Liver (tissue), 9 donors: ENCODE results near the gene CALR. TPM values are rescaled to one million over a fixed set of nuclear protein-coding genes. Genes with fewer than 3 reads are reported as not detected.

ENCODE experiments used
- DNase-seq: peaks from one replicate; pipeline ENCODE4 v3.0.0-alpha.2; 2017; ENCODE audit warnings: low spot score
- H3K27ac ChIP-seq, 2 donors: one replicate each; pipeline ENCODE4 v1.7.0; 2013; ENCODE audit warnings: inconsistent platforms in 2 of 2, low read length in 2 of 2, control low read depth in 1 of 2, low read depth in 1 of 2, mild to moderate bottlenecking in 1 of 2
- H3K27me3 ChIP-seq, 4 donors: one replicate each; pipeline versions ENCODE4 v1.6.1 to v1.7.0; 2013; ENCODE audit warnings: low read length in 3 of 4, inconsistent platforms in 1 of 4, mild to moderate bottlenecking in 1 of 4, moderate library complexity in 1 of 4; ENCODE audit not compliant: control insufficient read depth in 4 of 4, insufficient read depth in 4 of 4
- H3K36me3 ChIP-seq, 4 donors: one replicate each; pipeline versions ENCODE4 v1.6.1 to v1.7.0; 2013; ENCODE audit warnings: low read length in 3 of 4, mild to moderate bottlenecking in 3 of 4, low read depth in 1 of 4, moderate library complexity in 1 of 4; ENCODE audit not compliant: control insufficient read depth in 4 of 4, insufficient read depth in 3 of 4
- H3K4me1 ChIP-seq, 4 donors: one replicate each; pipeline versions ENCODE4 v1.6.1 to v1.7.0; 2013; ENCODE audit warnings: low read length in 3 of 4, mild to moderate bottlenecking in 3 of 4, moderate library complexity in 1 of 4; ENCODE audit not compliant: control insufficient read depth in 4 of 4, insufficient read depth in 4 of 4
- H3K4me3 ChIP-seq, 3 donors: one replicate each; pipeline versions ENCODE4 v1.6.1 to v1.7.0; 2013; ENCODE audit warnings: low read length in 3 of 3, control low read depth in 1 of 3, low read depth in 1 of 3, mild to moderate bottlenecking in 1 of 3
- H3K9ac ChIP-seq, 2 donors: one replicate each; pipeline ENCODE4 v1.7.0; 2013; ENCODE audit warnings: low read length in 2 of 2, mild to moderate bottlenecking in 2 of 2, moderate library complexity in 2 of 2, control low read depth in 1 of 2, low read depth in 1 of 2
- H3K9me3 ChIP-seq, 4 donors: one replicate each; pipeline versions ENCODE4 v1.6.1 to v1.7.0; 2013; ENCODE audit warnings: low read length in 3 of 4; ENCODE audit not compliant: control insufficient read depth in 4 of 4
- EGR1 ChIP-seq, 2 donors: IDR thresholded peaks; 2 replicates each; pipeline ENCODE4 v1.6.1; 2016 to 2018; ENCODE audit warnings: antibody characterized with exemption in 2 of 2, low read depth in 2 of 2
- FOXA1 ChIP-seq: IDR thresholded peaks from 2 replicates; pipeline ENCODE4 v1.6.1; 2016; ENCODE audit warnings: antibody characterized with exemption
- FOXA2 ChIP-seq: IDR thresholded peaks from 2 replicates; pipeline ENCODE4 v1.6.1; 2016; ENCODE audit warnings: antibody characterized with exemption
- GABPA ChIP-seq, 2 donors: IDR thresholded peaks in 1 of 2; conservative IDR thresholded peaks in 1 of 2; 2 replicates each; pipeline ENCODE4 v1.6.1; 2016; ENCODE audit warnings: antibody characterized with exemption in 2 of 2, mild to moderate bottlenecking in 1 of 2, moderate library complexity in 1 of 2
- HNF4A ChIP-seq, 2 donors: conservative IDR thresholded peaks; 2 replicates each; pipeline ENCODE4 v1.6.1; 2016; ENCODE audit warnings: antibody characterized with exemption in 2 of 2, mild to moderate bottlenecking in 2 of 2
- HNF4G ChIP-seq: IDR thresholded peaks from 2 replicates; pipeline ENCODE4 v1.6.1; 2016; ENCODE audit warnings: antibody characterized with exemption
- JUND ChIP-seq, 2 donors: IDR thresholded peaks; 2 replicates each; pipeline ENCODE4 v1.6.1; 2016; ENCODE audit warnings: antibody characterized with exemption in 2 of 2
- NR2F2 ChIP-seq: IDR thresholded peaks from 2 replicates; pipeline ENCODE4 v1.6.1; 2016; ENCODE audit warnings: antibody characterized with exemption
- RXRA ChIP-seq, 2 donors: IDR thresholded peaks; 2 replicates each; pipeline ENCODE4 v1.6.1; 2017 to 2018; ENCODE audit warnings: antibody characterized with exemption in 2 of 2, mild to moderate bottlenecking in 1 of 2
- SP1 ChIP-seq: IDR thresholded peaks from 2 replicates; pipeline ENCODE4 v1.6.1; 2018; ENCODE audit warnings: antibody characterized with exemption, mild to moderate bottlenecking
- TAF1 ChIP-seq: conservative IDR thresholded peaks from 2 replicates; pipeline ENCODE4 v1.6.1; 2016; ENCODE audit warnings: antibody characterized with exemption, mild to moderate bottlenecking
- WGBS: extraction: QIAGEN DNeasy Blood & Tissue Kit; methylation state at CpG from one replicate; pipeline ENCODE4 v1.1.7; 2013; 5-methylcytosine and 5-hydroxymethylcytosine counted together
- polyA plus RNA-seq, 2 donors: library from polyadenylated mRNA; stranded (reverse) in 1 of 2; unstranded in 1 of 2; fragments of 200-250 nt in 1 of 2; fragments of >200 nt in 1 of 2; fragmentation: Nextera tagmentation in 1 of 2; extraction: Ambion mirVana in 1 of 2; gene quantifications; one replicate each; pipeline versions ENCODE4 v1.2.1 to v1.2.3, GENCODE V29; 2013 to 2015
- total RNA-seq, 2 donors: library from RNA; depleted of rRNA; stranded (reverse); fragments of >200 nt; gene quantifications; one replicate each; pipeline ENCODE4 v1.2.3, GENCODE V29; 2014
- TF ChIP-seq, protein P1 (sequence below): fragments of 150-350 bp; IDR thresholded peaks from 2 replicates; pipeline ENCODE4 v1.5.1; 2017; ENCODE audit warnings: improper control_type of control experiment, low read depth, low read length; ENCODE audit not compliant: missing input control
- TF ChIP-seq, protein P2 (sequence below): IDR thresholded peaks from 2 replicates; pipeline ENCODE4 v1.6.1; 2016; ENCODE audit warnings: antibody characterized with exemption
- TF ChIP-seq, protein P3 (sequence below): IDR thresholded peaks from 2 replicates; pipeline ENCODE4 v1.6.1; 2016; ENCODE audit warnings: antibody characterized with exemption, mild to moderate bottlenecking
- TF ChIP-seq, protein P4 (sequence below): IDR thresholded peaks from 2 replicates; pipeline ENCODE4 v1.6.1; 2016; ENCODE audit warnings: antibody characterized with exemption
- TF ChIP-seq, protein P5 (sequence below): IDR thresholded peaks from 2 replicates; pipeline ENCODE4 v1.6.1; 2016; ENCODE audit warnings: antibody characterized with exemption
- donor health status: healthy.
- donor health status: healthy.
- donor health status: healthy.
- donor health status: healthy.
- donor health status: healthy.

Gene CALR
- total and polyA plus RNA-seq, 4 donors = 618 to 1,316 (median 1,070) TPM

DNA sequence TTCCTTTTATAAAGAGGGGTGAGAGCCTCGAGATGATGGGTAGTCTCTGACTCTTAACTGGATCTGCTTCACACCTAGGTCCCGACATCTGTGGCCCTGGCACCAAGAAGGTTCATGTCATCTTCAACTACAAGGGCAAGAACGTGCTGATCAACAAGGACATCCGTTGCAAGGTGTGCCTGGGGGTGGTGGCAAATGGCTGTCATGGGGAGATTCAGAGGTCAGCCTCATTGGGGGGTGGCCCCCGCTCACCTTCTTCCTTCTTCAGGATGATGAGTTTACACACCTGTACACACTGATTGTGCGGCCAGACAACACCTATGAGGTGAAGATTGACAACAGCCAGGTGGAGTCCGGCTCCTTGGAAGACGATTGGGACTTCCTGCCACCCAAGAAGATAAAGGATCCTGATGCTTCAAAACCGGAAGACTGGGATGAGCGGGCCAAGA lies 1.6 kb downstream of the CALR start:
- Histone ChIP-seq H3K27me3 (no peaks in the 10 kb centered on the region), H3K9ac (peak overlapping the region in 1 of 2 donors; percentile 76), H3K27ac (no peak overlapping the region), H3K4me3 (peak overlapping the region; percentile 82 to 97 (median 85)), H3K36me3 (peaks cover 17 to 42% (median 37%) of the 10 kb centered on the region in 4 donors), H3K4me1 (peaks cover 10 to 44% (median 32%) of the 10 kb centered on the region in 4 donors), H3K9me3 (no peaks in the 10 kb centered on the region)
- no peak for DNase-seq
- TF ChIP-seq NR2F2 (no peak), JUND (IDR thresholded peaks at IDR 0.05) (no peak), TAF1 (no peak), EGR1 (IDR thresholded peaks at IDR 0.05; ENCODE audit: low read depth in 2 of 2) (no peak), HNF4A (conservative IDR thresholded peaks at IDR 0.05) (no peak), RXRA (IDR thresholded peaks at IDR 0.05) (no peak), FOXA1 (no peak), FOXA2 (no peak), SP1 (no peak), GABPA (IDR thresholded peaks at IDR 0.05 in 1 of 2, conservative IDR thresholded peaks at IDR 0.05 in 1 of 2) (no peak), HNF4G (no peak)
- TF ChIP-seq, protein P1, sequence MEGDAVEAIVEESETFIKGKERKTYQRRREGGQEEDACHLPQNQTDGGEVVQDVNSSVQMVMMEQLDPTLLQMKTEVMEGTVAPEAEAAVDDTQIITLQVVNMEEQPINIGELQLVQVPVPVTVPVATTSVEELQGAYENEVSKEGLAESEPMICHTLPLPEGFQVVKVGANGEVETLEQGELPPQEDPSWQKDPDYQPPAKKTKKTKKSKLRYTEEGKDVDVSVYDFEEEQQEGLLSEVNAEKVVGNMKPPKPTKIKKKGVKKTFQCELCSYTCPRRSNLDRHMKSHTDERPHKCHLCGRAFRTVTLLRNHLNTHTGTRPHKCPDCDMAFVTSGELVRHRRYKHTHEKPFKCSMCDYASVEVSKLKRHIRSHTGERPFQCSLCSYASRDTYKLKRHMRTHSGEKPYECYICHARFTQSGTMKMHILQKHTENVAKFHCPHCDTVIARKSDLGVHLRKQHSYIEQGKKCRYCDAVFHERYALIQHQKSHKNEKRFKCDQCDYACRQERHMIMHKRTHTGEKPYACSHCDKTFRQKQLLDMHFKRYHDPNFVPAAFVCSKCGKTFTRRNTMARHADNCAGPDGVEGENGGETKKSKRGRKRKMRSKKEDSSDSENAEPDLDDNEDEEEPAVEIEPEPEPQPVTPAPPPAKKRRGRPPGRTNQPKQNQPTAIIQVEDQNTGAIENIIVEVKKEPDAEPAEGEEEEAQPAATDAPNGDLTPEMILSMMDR = no peak
- TF ChIP-seq, protein P2, sequence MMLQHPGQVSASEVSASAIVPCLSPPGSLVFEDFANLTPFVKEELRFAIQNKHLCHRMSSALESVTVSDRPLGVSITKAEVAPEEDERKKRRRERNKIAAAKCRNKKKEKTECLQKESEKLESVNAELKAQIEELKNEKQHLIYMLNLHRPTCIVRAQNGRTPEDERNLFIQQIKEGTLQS = no peak
- TF ChIP-seq, protein P3, sequence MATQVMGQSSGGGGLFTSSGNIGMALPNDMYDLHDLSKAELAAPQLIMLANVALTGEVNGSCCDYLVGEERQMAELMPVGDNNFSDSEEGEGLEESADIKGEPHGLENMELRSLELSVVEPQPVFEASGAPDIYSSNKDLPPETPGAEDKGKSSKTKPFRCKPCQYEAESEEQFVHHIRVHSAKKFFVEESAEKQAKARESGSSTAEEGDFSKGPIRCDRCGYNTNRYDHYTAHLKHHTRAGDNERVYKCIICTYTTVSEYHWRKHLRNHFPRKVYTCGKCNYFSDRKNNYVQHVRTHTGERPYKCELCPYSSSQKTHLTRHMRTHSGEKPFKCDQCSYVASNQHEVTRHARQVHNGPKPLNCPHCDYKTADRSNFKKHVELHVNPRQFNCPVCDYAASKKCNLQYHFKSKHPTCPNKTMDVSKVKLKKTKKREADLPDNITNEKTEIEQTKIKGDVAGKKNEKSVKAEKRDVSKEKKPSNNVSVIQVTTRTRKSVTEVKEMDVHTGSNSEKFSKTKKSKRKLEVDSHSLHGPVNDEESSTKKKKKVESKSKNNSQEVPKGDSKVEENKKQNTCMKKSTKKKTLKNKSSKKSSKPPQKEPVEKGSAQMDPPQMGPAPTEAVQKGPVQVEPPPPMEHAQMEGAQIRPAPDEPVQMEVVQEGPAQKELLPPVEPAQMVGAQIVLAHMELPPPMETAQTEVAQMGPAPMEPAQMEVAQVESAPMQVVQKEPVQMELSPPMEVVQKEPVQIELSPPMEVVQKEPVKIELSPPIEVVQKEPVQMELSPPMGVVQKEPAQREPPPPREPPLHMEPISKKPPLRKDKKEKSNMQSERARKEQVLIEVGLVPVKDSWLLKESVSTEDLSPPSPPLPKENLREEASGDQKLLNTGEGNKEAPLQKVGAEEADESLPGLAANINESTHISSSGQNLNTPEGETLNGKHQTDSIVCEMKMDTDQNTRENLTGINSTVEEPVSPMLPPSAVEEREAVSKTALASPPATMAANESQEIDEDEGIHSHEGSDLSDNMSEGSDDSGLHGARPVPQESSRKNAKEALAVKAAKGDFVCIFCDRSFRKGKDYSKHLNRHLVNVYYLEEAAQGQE = no peak
- TF ChIP-seq, protein P4, sequence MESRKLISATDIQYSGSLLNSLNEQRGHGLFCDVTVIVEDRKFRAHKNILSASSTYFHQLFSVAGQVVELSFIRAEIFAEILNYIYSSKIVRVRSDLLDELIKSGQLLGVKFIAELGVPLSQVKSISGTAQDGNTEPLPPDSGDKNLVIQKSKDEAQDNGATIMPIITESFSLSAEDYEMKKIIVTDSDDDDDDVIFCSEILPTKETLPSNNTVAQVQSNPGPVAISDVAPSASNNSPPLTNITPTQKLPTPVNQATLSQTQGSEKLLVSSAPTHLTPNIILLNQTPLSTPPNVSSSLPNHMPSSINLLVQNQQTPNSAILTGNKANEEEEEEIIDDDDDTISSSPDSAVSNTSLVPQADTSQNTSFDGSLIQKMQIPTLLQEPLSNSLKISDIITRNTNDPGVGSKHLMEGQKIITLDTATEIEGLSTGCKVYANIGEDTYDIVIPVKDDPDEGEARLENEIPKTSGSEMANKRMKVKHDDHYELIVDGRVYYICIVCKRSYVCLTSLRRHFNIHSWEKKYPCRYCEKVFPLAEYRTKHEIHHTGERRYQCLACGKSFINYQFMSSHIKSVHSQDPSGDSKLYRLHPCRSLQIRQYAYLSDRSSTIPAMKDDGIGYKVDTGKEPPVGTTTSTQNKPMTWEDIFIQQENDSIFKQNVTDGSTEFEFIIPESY = no peak
- TF ChIP-seq, protein P5, sequence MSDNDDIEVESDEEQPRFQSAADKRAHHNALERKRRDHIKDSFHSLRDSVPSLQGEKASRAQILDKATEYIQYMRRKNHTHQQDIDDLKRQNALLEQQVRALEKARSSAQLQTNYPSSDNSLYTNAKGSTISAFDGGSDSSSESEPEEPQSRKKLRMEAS = no peak
- 63% methylated on average over 10 of the region's 10 CpGs for WGBS

DNA sequence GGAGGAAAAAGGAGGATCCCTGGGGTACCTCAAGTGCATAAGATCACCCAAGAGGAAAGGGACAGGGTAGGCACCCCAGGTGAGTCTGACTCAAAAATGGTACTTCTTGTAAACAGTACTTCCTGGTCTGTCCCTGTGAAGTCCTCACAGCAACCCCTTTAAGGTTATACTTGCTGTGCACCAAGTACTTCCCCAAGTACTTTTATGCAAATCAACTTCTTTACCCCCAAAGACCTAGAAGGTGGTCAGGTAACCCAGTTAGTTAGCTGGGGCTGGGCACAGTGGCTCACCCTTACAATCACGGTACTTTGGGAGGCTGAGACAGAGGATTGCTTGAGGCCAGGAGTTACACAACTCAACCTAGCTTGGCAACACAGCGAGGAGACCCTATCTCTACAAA lies 2.5 kb downstream of the CALR start:
- 70% methylated on average over 2 of the region's 2 CpGs for WGBS
- Histone ChIP-seq H3K27ac (no peak overlapping the region), H3K4me3 (peak overlapping the region in 1 of 3 donors; percentile 82), H3K27me3 (no peaks in the 10 kb centered on the region), H3K36me3 (peaks cover 17 to 43% (median 37%) of the 10 kb centered on the region in 4 donors), H3K4me1 (peaks cover 10 to 44% (median 32%) of the 10 kb centered on the region in 4 donors), H3K9me3 (no peaks in the 10 kb centered on the region), H3K9ac (no peak overlapping the region)
- no peak for DNase-seq
- TF ChIP-seq SP1 = no peak
- TF ChIP-seq, protein P1 = no peak
